ENCODE results near the gene APOA5. TPM values are rescaled to one million over a fixed set of nuclear protein-coding genes. Genes with fewer than 3 reads are reported as not detected.

Gene APOA5
- total RNA-seq, 1 donor from 2014 or later: not detected

DNA sequence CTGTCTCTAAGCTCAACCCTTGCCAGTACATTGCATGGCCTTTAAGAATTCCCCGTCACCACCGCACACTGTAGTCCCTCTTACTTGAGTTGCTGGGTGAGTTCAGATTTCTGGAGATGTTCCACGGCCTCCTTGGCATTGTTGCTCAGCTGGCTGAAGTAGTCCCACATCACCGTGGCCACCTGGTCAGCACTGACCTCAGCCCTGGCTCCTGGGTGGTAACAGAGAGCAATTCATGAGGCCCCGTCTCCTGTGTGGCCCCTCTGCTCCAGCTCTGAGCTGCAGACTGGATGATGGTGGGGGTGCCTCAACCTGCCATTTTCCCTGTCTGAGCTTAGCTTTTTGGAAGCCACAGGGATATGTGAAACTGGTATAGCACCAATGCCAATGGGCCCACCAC lies 30.9 kb upstream of the APOA5 start:
- Mint-ChIP-seq H3K36me3 (ENCODE audit: low read depth, unreplicated experiment) (no peaks in the 10 kb centered on the region), H3K27me3 (ENCODE audit: unreplicated experiment) (peaks cover 8% of the 10 kb centered on the region), H3K4me1 (ENCODE audit: unreplicated experiment) (no peaks in the 10 kb centered on the region), H3K4me3 (ENCODE audit: unreplicated experiment) (no peak overlapping the region), H3K27ac (ENCODE audit: unreplicated experiment) (no peak overlapping the region), H3K9me3 (ENCODE audit: unreplicated experiment) (no peaks in the 10 kb centered on the region)
- DNase-seq (ENCODE audit: low spot score): no peak
- no peak for TF ChIP-seq CTCF (IDR thresholded peaks at IDR 0.05; ENCODE audit: unreplicated experiment)

DNA sequence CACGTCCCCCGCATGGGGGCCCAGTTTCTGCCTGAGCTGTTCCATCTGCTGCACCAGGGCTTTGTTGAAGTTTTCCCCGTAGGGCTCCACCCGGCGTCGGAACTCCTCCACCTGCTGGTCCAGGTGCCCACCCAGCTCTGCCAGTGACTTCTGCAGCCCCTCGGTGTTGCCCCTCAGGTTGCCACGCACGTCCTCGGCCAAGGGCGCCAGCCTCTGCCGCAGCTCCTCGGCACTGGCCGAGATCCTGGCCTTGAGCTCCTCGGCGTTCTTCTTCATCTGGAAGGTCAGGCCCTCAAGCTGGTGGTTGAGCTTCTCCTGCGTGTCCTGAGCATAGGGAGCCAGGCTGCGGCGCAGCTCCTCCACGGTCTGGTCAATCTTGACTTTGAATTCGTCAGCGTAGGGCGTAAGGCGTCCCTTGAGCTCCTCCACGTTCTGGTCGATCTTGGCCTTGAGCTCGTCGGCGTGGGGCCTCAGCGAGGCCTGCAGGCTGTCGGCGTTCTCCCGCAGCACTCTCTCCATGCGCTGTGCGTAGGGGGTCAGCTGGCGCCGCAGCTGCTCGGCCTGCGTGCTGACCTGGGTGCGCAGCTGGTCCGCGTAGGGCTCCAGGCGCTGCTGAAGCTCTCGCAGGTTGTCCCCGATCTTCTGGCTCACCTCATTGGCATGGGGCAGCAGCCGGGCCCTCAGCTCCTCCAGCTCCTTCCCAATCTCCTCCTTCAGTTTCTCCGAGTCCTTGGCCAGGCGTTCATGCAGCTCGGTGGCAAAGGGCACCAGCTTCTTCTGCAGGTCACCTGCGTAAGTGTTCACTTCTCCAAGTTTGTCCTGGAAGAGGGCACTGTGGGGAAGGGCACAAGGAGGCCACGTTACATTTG lies 29.6 kb upstream of the APOA5 start:
- H3K4me1 Mint-ChIP-seq (ENCODE audit: unreplicated experiment): no peaks in the 10 kb centered on the region
- no peak for DNase-seq (ENCODE audit: low spot score)
- no peak overlapping the region for H3K27ac Mint-ChIP-seq (ENCODE audit: unreplicated experiment)
- no peaks in the 10 kb centered on the region for H3K9me3 Mint-ChIP-seq (ENCODE audit: unreplicated experiment)
- H3K27me3 Mint-ChIP-seq (ENCODE audit: unreplicated experiment): peaks cover 3% of the 10 kb centered on the region
- TF ChIP-seq CTCF (IDR thresholded peaks at IDR 0.05; ENCODE audit: unreplicated experiment): no peak
- no peak overlapping the region for H3K4me3 Mint-ChIP-seq (ENCODE audit: unreplicated experiment)
- no peaks in the 10 kb centered on the region for H3K36me3 Mint-ChIP-seq (ENCODE audit: low read depth, unreplicated experiment)

DNA sequence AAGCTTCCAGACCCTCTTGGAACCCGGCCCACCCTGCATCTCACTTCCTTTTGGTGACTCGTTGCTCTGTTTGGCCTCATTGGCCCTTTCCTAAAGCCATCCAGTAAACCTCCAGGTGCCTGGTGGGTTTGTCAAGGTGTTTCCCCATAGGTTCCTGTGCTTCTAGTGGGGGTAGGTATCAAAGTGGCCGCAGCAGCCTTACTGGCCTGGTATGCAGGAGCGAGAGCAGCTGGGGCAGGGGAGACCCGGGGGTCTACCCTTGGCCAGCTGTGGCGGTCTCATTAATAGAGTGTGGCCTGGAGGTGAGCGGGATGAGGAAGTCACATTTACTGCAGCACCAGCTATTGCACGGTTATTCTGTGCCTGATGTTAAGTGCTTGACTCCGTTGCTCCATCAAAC lies 27.4 kb upstream of the APOA5 start:
- H3K36me3 Mint-ChIP-seq (ENCODE audit: low read depth, unreplicated experiment): no peaks in the 10 kb centered on the region
- H3K4me1 Mint-ChIP-seq (ENCODE audit: unreplicated experiment): no peaks in the 10 kb centered on the region
- H3K4me3 Mint-ChIP-seq (ENCODE audit: unreplicated experiment): no peak overlapping the region
- no peak for DNase-seq (ENCODE audit: low spot score)
- no peaks in the 10 kb centered on the region for H3K9me3 Mint-ChIP-seq (ENCODE audit: unreplicated experiment)
- no peak for TF ChIP-seq CTCF (IDR thresholded peaks at IDR 0.05; ENCODE audit: unreplicated experiment)
- no peak overlapping the region for H3K27ac Mint-ChIP-seq (ENCODE audit: unreplicated experiment)
- H3K27me3 Mint-ChIP-seq (ENCODE audit: unreplicated experiment): peaks cover 2% of the 10 kb centered on the region

- no peaks in the 10 kb centered on the region for H3K36me3 Mint-ChIP-seq (ENCODE audit: low read depth, unreplicated experiment)
- H3K27me3 Mint-ChIP-seq (ENCODE audit: unreplicated experiment): peaks cover 2% of the 10 kb centered on the region
- H3K27ac Mint-ChIP-seq (ENCODE audit: unreplicated experiment): no peak overlapping the region
- H3K9me3 Mint-ChIP-seq (ENCODE audit: unreplicated experiment): no peaks in the 10 kb centered on the region
- no peak for DNase-seq (ENCODE audit: low spot score)
- TF ChIP-seq CTCF (IDR thresholded peaks at IDR 0.05; ENCODE audit: unreplicated experiment): no peak
- H3K4me1 Mint-ChIP-seq (ENCODE audit: unreplicated experiment): no peaks in the 10 kb centered on the region
- no peak overlapping the region for H3K4me3 Mint-ChIP-seq (ENCODE audit: unreplicated experiment)
Measured at GRCh38 chr11:116814502-116814901, 22.8 kb upstream of the APOA5 start.

- Mint-ChIP-seq H3K27me3 (ENCODE audit: unreplicated experiment) (peaks cover 2% of the 10 kb centered on the region), H3K9me3 (ENCODE audit: unreplicated experiment) (no peaks in the 10 kb centered on the region), H3K4me3 (ENCODE audit: unreplicated experiment) (no peak overlapping the region), H3K36me3 (ENCODE audit: low read depth, unreplicated experiment) (peaks cover 3% of the 10 kb centered on the region), H3K4me1 (ENCODE audit: unreplicated experiment) (no peaks in the 10 kb centered on the region), H3K27ac (ENCODE audit: unreplicated experiment) (no peak overlapping the region)
- no peak for DNase-seq (ENCODE audit: low spot score)
- TF ChIP-seq CTCF (IDR thresholded peaks at IDR 0.05; ENCODE audit: unreplicated experiment): no peak
Measured at GRCh38 chr11:116813781-116814471, 22.2 kb upstream of the APOA5 start.

Data from endothelial cell (in vitro differentiated cells).